Tibial nerve (tissue), 4 donors: ENCODE results near the gene C19orf12. TPM values are rescaled to one million over a fixed set of nuclear protein-coding genes. Genes with fewer than 3 reads are reported as not detected.

Experiments used
- DNase-seq, 2 donors: peaks; one replicate each; pipeline ENCODE4 v3.0.0-alpha.2; 2019; ENCODE audit warnings: low spot score in 2 of 2
- H3K27ac ChIP-seq, 4 donors: fragments of 200-600 bp; sonication (generic) in 3 of 4; one replicate each; pipeline ENCODE4 v1.5.1; 2017 to 2019; ENCODE audit warnings: mild to moderate bottlenecking in 1 of 4
- H3K27me3 ChIP-seq, 2 donors: fragments of 200-600 bp; sonication (generic) in 1 of 2; one replicate each; pipeline versions ENCODE4 v1.5.1 to v1.6.0; 2017 to 2019
- H3K36me3 ChIP-seq, 3 donors: fragments of 200-600 bp; sonication (generic); one replicate each; pipeline ENCODE4 v1.5.1; 2018 to 2019
- H3K4me1 ChIP-seq, 4 donors: fragments of 200-600 bp; sonication (generic) in 3 of 4; one replicate each; pipeline ENCODE4 v1.5.1; 2017 to 2019
- H3K4me3 ChIP-seq, 4 donors: fragments of 200-600 bp; sonication (generic) in 3 of 4; one replicate each; pipeline ENCODE4 v1.5.1; 2017 to 2019; ENCODE audit warnings: mild to moderate bottlenecking in 1 of 4, moderate library complexity in 1 of 4
- H3K9me3 ChIP-seq, 4 donors: fragments of 200-600 bp; sonication (generic) in 3 of 4; one replicate each; pipeline ENCODE4 v1.5.1; 2017 to 2019
- EP300 ChIP-seq, 2 donors: sonication (generic); formaldehyde crosslinking; IDR thresholded peaks; one replicate each; pipeline ENCODE4 v1.6.1; 2017; ENCODE audit warnings: antibody characterized with exemption in 2 of 2, mild to moderate bottlenecking in 1 of 2
- POLR2A ChIP-seq, 2 donors: fragments of 450-650 bp; IDR thresholded peaks; one replicate each; pipeline ENCODE4 v1.6.1; 2017; ENCODE audit warnings: antibody characterized with exemption in 2 of 2, mild to moderate bottlenecking in 2 of 2, moderate library complexity in 2 of 2
- WGBS, 2 donors: methylation state at CpG; one replicate each; pipeline ENCODE4 v1.1.5; 2018; 5-methylcytosine and 5-hydroxymethylcytosine counted together
- total RNA-seq, 4 donors: library from RNA; depleted of rRNA; stranded (reverse); fragments of >200 nt; gene quantifications; one replicate each; pipeline ENCODE4 v1.1.0, GENCODE V29; 2016
- TF ChIP-seq, protein P1 (sequence below), 5 experiments: fragments of 200-600 bp in 3 of 5; fragments of 450-650 bp in 2 of 5; sonication (generic) in 3 of 5; IDR thresholded peaks; one replicate each; pipeline ENCODE4 v1.5.1; 2016 to 2019; ENCODE audit warnings: antibody characterized with exemption in 5 of 5, mild to moderate bottlenecking in 3 of 5, moderate library complexity in 2 of 5

C19orf12 gene
- total RNA-seq, 4 donors from 2014 or later, result 52.5 to 71.6 (median 56.7) TPM

DNA sequence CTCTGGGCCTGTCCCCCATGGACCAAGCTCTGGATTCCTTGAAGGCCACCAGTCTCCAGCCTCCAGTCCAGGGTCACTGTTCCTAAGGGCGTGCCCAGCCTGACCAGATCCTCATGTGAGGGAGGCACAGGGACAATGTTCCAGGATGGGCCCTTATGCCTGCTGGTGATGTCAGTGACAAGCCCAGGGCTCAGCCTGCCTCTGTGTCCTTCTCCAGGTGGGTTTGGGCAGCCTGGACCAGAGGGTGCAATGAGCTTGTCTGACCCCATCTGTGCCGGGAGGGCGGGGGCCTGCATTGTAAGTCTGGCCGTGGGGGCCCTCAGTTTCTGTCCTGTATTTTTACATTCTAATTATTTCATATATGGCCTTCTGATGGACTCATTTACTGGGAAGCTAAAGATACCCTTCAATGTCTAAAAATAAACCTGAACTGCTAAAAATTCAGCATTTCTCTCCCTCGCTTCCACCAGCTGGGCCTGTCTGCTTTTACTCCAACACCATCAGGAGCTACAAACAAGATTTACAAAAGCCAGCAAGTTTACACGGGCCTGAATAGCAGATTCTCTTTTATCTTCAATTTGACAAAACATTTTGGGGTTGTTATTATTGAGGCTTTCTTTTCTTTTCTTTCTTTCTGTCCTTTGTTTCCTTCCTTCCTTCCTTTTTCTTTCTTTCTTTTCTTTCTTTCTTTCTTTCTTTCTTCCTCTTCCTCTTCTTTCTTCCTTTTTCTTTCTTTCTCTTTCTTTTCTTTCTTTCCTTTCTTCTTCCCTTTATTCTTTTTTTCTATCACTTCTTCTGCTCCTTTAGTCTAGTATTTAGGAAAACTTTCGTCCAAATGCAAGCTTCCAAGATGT, 34.2 kb upstream of the C19orf12 start:
- Histone ChIP-seq H3K27ac (no peak overlapping the region), H3K4me1 (no peaks in the 10 kb centered on the region), H3K27me3 (no peaks in the 10 kb centered on the region), H3K36me3 (no peaks in the 10 kb centered on the region), H3K9me3 (no peaks in the 10 kb centered on the region), H3K4me3 (no peak overlapping the region)
- no peak for DNase-seq
- TF ChIP-seq, protein P1, sequence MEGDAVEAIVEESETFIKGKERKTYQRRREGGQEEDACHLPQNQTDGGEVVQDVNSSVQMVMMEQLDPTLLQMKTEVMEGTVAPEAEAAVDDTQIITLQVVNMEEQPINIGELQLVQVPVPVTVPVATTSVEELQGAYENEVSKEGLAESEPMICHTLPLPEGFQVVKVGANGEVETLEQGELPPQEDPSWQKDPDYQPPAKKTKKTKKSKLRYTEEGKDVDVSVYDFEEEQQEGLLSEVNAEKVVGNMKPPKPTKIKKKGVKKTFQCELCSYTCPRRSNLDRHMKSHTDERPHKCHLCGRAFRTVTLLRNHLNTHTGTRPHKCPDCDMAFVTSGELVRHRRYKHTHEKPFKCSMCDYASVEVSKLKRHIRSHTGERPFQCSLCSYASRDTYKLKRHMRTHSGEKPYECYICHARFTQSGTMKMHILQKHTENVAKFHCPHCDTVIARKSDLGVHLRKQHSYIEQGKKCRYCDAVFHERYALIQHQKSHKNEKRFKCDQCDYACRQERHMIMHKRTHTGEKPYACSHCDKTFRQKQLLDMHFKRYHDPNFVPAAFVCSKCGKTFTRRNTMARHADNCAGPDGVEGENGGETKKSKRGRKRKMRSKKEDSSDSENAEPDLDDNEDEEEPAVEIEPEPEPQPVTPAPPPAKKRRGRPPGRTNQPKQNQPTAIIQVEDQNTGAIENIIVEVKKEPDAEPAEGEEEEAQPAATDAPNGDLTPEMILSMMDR (IDR thresholded peaks at IDR 0.05), result no peak
- TF ChIP-seq EP300 (IDR thresholded peaks at IDR 0.05) (no peak), POLR2A (IDR thresholded peaks at IDR 0.05) (no peak)
- 75 to 78% methylated on average over 7 of the region's 7 CpGs for WGBS, 2 donors

DNA sequence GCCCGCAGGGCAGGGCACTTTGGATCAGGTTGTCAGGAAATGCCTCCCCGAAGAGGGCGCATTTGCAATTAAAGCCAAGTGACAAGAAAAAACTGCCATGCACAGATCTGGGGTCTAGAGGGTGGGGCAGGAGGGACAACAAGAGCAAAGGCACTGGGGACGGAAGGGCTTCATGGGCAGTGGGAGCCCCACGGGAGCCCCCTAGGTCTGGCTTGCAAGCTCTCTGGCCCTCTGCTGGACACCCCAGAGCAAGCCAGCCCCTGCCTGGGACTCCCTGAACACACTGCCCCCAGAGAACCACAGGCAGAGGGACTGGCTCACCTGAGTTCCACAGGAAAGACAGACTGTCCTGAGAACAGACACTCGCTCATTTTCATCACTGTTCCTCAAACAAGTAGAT, 30.2 kb upstream of the C19orf12 start:
- H3K4me3 ChIP-seq, result no peak overlapping the region

DNA sequence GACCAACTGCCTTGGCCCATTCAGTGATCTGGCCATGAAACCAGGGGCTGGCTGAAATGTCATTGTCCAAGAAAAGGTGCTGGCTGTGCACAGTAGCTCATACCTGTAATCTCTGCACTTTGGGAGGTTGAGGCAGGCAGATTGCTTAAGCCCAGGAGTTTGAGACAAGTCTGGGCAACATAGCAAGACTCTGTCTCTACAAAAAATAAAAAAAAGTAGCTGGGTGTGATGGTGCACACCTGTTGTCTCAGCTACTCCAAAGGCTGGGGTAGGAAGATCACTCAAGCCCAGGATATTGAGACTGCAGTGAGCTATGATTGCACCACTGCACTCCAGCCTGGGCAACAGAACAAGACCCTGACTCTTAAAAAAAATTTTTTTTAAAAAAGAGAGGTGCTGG, 28.6 kb upstream of the C19orf12 start:
- no peaks in the 10 kb centered on the region for H3K4me1 ChIP-seq
- H3K27me3 ChIP-seq, result no peaks in the 10 kb centered on the region
- TF ChIP-seq, protein P1 (IDR thresholded peaks at IDR 0.05), result no peak
- TF ChIP-seq POLR2A (IDR thresholded peaks at IDR 0.05) (no peak), EP300 (IDR thresholded peaks at IDR 0.05) (no peak)
- DNase-seq, result no peak
- no peaks in the 10 kb centered on the region for H3K36me3 ChIP-seq
- H3K4me3 ChIP-seq, result no peak overlapping the region
- no peak overlapping the region for H3K27ac ChIP-seq
- H3K9me3 ChIP-seq, result no peaks in the 10 kb centered on the region

More for the DNA sequence above, 30.2 kb upstream of the C19orf12 start:
- TF ChIP-seq, protein P1 (IDR thresholded peaks at IDR 0.05), result no peak
- TF ChIP-seq EP300 (IDR thresholded peaks at IDR 0.05), result no peak
- TF ChIP-seq POLR2A (IDR thresholded peaks at IDR 0.05), result no peak
- Histone ChIP-seq H3K4me1 (no peaks in the 10 kb centered on the region), H3K27me3 (no peaks in the 10 kb centered on the region), H3K9me3 (no peaks in the 10 kb centered on the region), H3K27ac (no peak overlapping the region), H3K36me3 (no peaks in the 10 kb centered on the region)
- no peak for DNase-seq
- 64 to 68% methylated on average over 6 of the region's 6 CpGs for WGBS, 2 donors

DNA sequence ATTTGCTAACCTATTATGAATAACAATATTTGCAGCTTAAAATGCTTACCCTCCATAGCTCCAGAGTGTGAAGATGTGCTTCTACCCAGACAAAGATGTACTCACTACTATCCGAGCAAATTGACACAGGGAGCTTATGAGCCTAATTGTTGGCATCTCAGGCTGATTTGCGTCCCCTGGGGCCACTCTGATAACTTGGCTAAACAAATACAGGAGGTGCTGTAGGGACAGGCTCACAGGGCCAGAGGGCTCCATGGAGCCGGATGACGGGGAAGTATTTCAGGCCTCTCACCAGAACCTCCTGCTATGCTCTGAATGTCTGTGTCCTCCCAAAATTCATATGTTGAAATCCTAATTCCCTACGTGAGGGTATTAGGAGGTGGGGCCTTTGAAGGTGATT, 26.7 kb upstream of the C19orf12 start:
- 57 to 64% methylated on average over 5 of the region's 5 CpGs for whole genome bisulfite sequencing, 2 donors

DNA sequence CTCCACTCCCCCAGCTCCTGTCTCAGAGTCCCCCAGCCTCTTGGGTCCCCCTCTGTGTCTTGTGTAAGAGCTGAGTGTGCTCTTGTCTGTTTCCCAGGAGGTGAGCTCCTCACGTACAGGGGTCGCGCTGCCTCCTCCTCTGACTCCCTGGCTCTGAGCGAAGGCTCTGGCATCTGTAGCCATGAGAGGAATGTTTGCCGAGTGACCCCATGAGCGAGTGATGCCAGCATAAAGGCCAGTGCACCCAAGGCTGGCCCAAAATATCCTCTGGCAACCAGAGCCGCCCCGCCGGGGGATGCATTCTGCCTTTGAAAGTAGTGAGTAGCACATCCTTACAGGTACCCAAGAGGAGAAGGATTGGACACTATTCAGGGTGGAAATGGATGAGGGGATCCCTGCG, 26.2 kb upstream of the C19orf12 start:
- 84 to 94% methylated on average over 10 of the region's 10 CpGs for WGBS, 2 donors
- DNase-seq, result no peak

More for the DNA sequence above, 26.7 kb upstream of the C19orf12 start:
- Histone ChIP-seq H3K4me1 (no peaks in the 10 kb centered on the region), H3K9me3 (no peaks in the 10 kb centered on the region), H3K27me3 (no peaks in the 10 kb centered on the region), H3K36me3 (no peaks in the 10 kb centered on the region), H3K4me3 (no peak overlapping the region), H3K27ac (no peak overlapping the region)
- TF ChIP-seq, protein P1 (IDR thresholded peaks at IDR 0.05), result no peak
- TF ChIP-seq POLR2A (IDR thresholded peaks at IDR 0.05) (no peak), EP300 (IDR thresholded peaks at IDR 0.05) (no peak)
- DNase-seq, result no peak

More for the DNA sequence above, 26.2 kb upstream of the C19orf12 start:
- H3K4me3 ChIP-seq, result no peak overlapping the region
- no peaks in the 10 kb centered on the region for H3K36me3 ChIP-seq
- no peaks in the 10 kb centered on the region for H3K4me1 ChIP-seq
- TF ChIP-seq POLR2A (IDR thresholded peaks at IDR 0.05) (no peak), EP300 (IDR thresholded peaks at IDR 0.05) (no peak)
- TF ChIP-seq, protein P1 (IDR thresholded peaks at IDR 0.05), result no peak
- H3K9me3 ChIP-seq, result no peaks in the 10 kb centered on the region
- H3K27ac ChIP-seq, result no peak overlapping the region
- H3K27me3 ChIP-seq, result no peaks in the 10 kb centered on the region
